HG03439 (cell line): ENCODE results near the gene ZNF557.

Experiments used
- ATAC-seq: cut with Tn5 transposase; IDR thresholded peaks from one replicate; pipeline ENCODE4 v1.9.1; 2021; ENCODE audit warnings: mild to moderate bottlenecking, moderate library complexity; ENCODE audit not compliant: unreplicated experiment

The ZNF557 gene

GRCh38 chr19:7124782-7125181 lies 55.3 kb downstream of the ZNF557 start:
- ATAC-seq = no peak

GRCh38 chr19:7125221-7125620 lies 55.7 kb downstream of the ZNF557 start:
- ATAC-seq = no peak

GRCh38 chr19:7126132-7126531 lies 56.6 kb downstream of the ZNF557 start:
- ATAC-seq = no peak

GRCh38 chr19:7130043-7130442 lies 60.5 kb downstream of the ZNF557 start:
- ATAC-seq = no peak

- ATAC-seq = no peak
These were observed 62.6 kb downstream of the ZNF557 start for GRCh38 chr19:7132054-7132453.

GRCh38 chr19:7137120-7137519 lies 67.6 kb downstream of the ZNF557 start:
- ATAC-seq = no peak
